H1 (cell line): ENCODE results near the gene AQP7. TPM values are rescaled to one million over a fixed set of nuclear protein-coding genes. Genes with fewer than 3 reads are reported as not detected.

Source experiments
- CTCF ChIA-PET: fragments of 300-600 bp; sonication (Branson Sonifier 250); formaldehyde crosslinking; loops from one replicate; lab custom pipeline; 2021; ENCODE audit not compliant: partially characterized antibody; lab: Charles Lee
- POLR2A ChIA-PET: fragments of 300-600 bp; sonication (Branson Sonifier 250); formaldehyde crosslinking; loops from one replicate; lab custom pipeline; 2021; ENCODE audit warnings: inconsistent platforms; ENCODE audit not compliant: partially characterized antibody; lab: Charles Lee
- DNase-seq, 2 experiments: peaks; one replicate each; pipeline versions ENCODE4 v3.0.0 to v3.0.0-alpha.2; 2010 to 2022; ENCODE audit warnings: low spot score in 2 of 2, low read depth in 1 of 2, mixed read lengths in 1 of 2
- FAIRE-seq: peaks from 2 replicates; lab custom pipeline; 2011; peaks lifted over from hg19 to GRCh38; lab: Jason Lieb, UNC
- H2AFZ ChIP-seq: 2 replicates; pipeline ENCODE4 v1.8.1; 2012; ENCODE audit warnings: low read length, inconsistent platforms
- H2AK5ac ChIP-seq: 2 replicates; pipeline ENCODE4 v1.6.1; 2013; ENCODE audit warnings: low read depth, low read length
- H2BK120ac ChIP-seq: replicated peaks from 2 replicates; pipeline ENCODE3; 2013; ENCODE audit warnings: low read depth, low read length, inconsistent platforms
- H2BK12ac ChIP-seq: 2 replicates; pipeline ENCODE4 v1.6.1; 2013; ENCODE audit warnings: low read depth, low read length
- H2BK15ac ChIP-seq: 2 replicates; pipeline ENCODE4 v1.6.1; 2013; ENCODE audit warnings: low read length
- H2BK20ac ChIP-seq: 2 replicates; pipeline ENCODE4 v1.6.1; 2013; ENCODE audit warnings: low read length
- H2BK5ac ChIP-seq: 2 replicates; pipeline ENCODE4 v1.6.1; 2013; ENCODE audit warnings: low read depth, low read length
- H3K14ac ChIP-seq: 2 replicates; pipeline ENCODE4 v1.6.1; 2013; ENCODE audit warnings: inconsistent platforms; ENCODE audit not compliant: insufficient read length
- H3K18ac ChIP-seq: 2 replicates; pipeline ENCODE4 v1.6.1; 2013; ENCODE audit warnings: low read length; ENCODE audit errors: extremely low read depth
- H3K23ac ChIP-seq: 2 replicates; pipeline ENCODE4 v1.6.1; 2013; ENCODE audit warnings: inconsistent platforms; ENCODE audit not compliant: insufficient read length
- H3K23me2 ChIP-seq: 2 replicates; pipeline ENCODE4 v1.6.1; 2013; ENCODE audit warnings: low read depth, low read length
- H3K27ac ChIP-seq: 2 replicates; pipeline ENCODE4 v1.6.1; 2011; ENCODE audit warnings: low read depth, low read length, inconsistent platforms
- H3K27me3 ChIP-seq, 4 experiments: replicated peaks in 1 of 4; 1 replicate in 1 of 4; 2 replicates in 3 of 4; pipeline versions ENCODE4 v1.6.1 to v1.8.1; 2011 to 2013; ENCODE audit warnings: low read length in 3 of 4, mild to moderate bottlenecking in 3 of 4, inconsistent platforms in 2 of 4, mixed read lengths in 2 of 4, moderate library complexity in 1 of 4; ENCODE audit not compliant: control insufficient read depth in 3 of 4, insufficient read depth in 3 of 4; ENCODE audit errors: extremely low read depth in 1 of 4
- H3K36me3 ChIP-seq, 4 experiments: 2 replicates each; pipeline versions ENCODE4 v1.6.1 to v1.8.1; 2011 to 2013; ENCODE audit warnings: mild to moderate bottlenecking in 4 of 4, low read length in 3 of 4, moderate library complexity in 2 of 4, control low read depth in 1 of 4, inconsistent platforms in 1 of 4; ENCODE audit not compliant: insufficient read depth in 4 of 4, control insufficient read depth in 2 of 4
- H3K4ac ChIP-seq: replicated peaks from 2 replicates; pipeline ENCODE3; 2013; ENCODE audit warnings: low read length, low read depth, mixed read lengths, inconsistent platforms; ENCODE audit not compliant: insufficient read length
- H3K4me1 ChIP-seq, 4 experiments: replicated peaks in 1 of 4; 1 replicate in 1 of 4; 2 replicates in 3 of 4; pipeline versions ENCODE4 v1.6.1 to v1.8.1; 2011 to 2013; ENCODE audit warnings: low read length in 3 of 4, inconsistent platforms in 2 of 4, mixed read lengths in 1 of 4; ENCODE audit not compliant: insufficient read depth in 4 of 4, control insufficient read depth in 3 of 4
- H3K4me2 ChIP-seq, 2 experiments: 2 replicates each; pipeline versions ENCODE4 v1.6.1 to v1.8.1; 2011 to 2013; ENCODE audit warnings: low read depth in 2 of 2, low read length in 2 of 2, control low read depth in 1 of 2, inconsistent platforms in 1 of 2, mild to moderate bottlenecking in 1 of 2; ENCODE audit not compliant: insufficient read depth in 1 of 2
- H3K4me3 ChIP-seq, 4 experiments: fragments of 200-600, 300-600 bp in 1 of 4; sonication (generic), shearing (Covaris generic), sonication (Bioruptor Twin) in 1 of 4; 2 replicates each; pipeline versions ENCODE4 v1.5.1 to v1.8.1; 2011 to 2016; ENCODE audit warnings: low read length in 4 of 4, low read depth in 3 of 4, control low read depth in 2 of 4, inconsistent platforms in 2 of 4, mild to moderate bottlenecking in 2 of 4, mixed read lengths in 1 of 4, moderate library complexity in 1 of 4; ENCODE audit not compliant: insufficient read depth in 2 of 4; ENCODE audit errors: extremely low read depth in 1 of 4
- H3K56ac ChIP-seq: replicated peaks from 2 replicates; pipeline ENCODE3; 2013; ENCODE audit warnings: low read depth, mild to moderate bottlenecking, mixed read lengths, low read length, inconsistent platforms; ENCODE audit not compliant: insufficient read length
- H3K79me1 ChIP-seq: 2 replicates; pipeline ENCODE4 v1.6.1; 2013; ENCODE audit warnings: low read depth, low read length, control low read depth
- H3K79me2 ChIP-seq, 2 experiments: 2 replicates each; pipeline versions ENCODE4 v1.6.1 to v1.8.1; 2012 to 2013; ENCODE audit warnings: low read length in 2 of 2, mild to moderate bottlenecking in 2 of 2, inconsistent platforms in 1 of 2; ENCODE audit not compliant: insufficient read depth in 2 of 2, control insufficient read depth in 1 of 2
- H3K9ac ChIP-seq, 4 experiments: replicated peaks in 1 of 4; 1 replicate in 1 of 4; 2 replicates in 3 of 4; pipeline versions ENCODE4 v1.6.1 to v1.8.1; 2011 to 2013; ENCODE audit warnings: low read depth in 3 of 4, low read length in 3 of 4, control low read depth in 2 of 4, mild to moderate bottlenecking in 2 of 4, moderate library complexity in 2 of 4, inconsistent platforms in 1 of 4; ENCODE audit errors: extremely low read depth in 1 of 4
- H3K9me3 ChIP-seq, 2 experiments: 2 replicates each; pipeline versions ENCODE4 v1.6.1 to v1.8.1; 2012 to 2013; ENCODE audit warnings: mild to moderate bottlenecking in 2 of 2, moderate library complexity in 2 of 2, control low read depth in 1 of 2, inconsistent platforms in 1 of 2, low read depth in 1 of 2, low read length in 1 of 2, mixed read lengths in 1 of 2; ENCODE audit not compliant: insufficient read depth in 2 of 2
- H4K20me1 ChIP-seq, 2 experiments: replicated peaks in 1 of 2; 2 replicates each; pipeline versions ENCODE3 to v1.8.1; 2011 to 2013; ENCODE audit warnings: inconsistent platforms in 2 of 2, low read length in 2 of 2, mild to moderate bottlenecking in 1 of 2; ENCODE audit not compliant: insufficient read depth in 2 of 2, control insufficient read depth in 1 of 2
- H4K5ac ChIP-seq: 2 replicates; pipeline ENCODE4 v1.6.1; 2013; ENCODE audit warnings: low read length, low read depth, mixed read lengths, inconsistent platforms; ENCODE audit not compliant: insufficient read length
- H4K8ac ChIP-seq: 2 replicates; pipeline ENCODE4 v1.8.0; 2013; ENCODE audit warnings: mild to moderate bottlenecking, moderate library complexity, low read length, inconsistent platforms; ENCODE audit not compliant: insufficient read depth; ENCODE audit errors: extremely low read depth
- H4K91ac ChIP-seq: replicated peaks from 2 replicates; pipeline ENCODE3; 2013; ENCODE audit warnings: low read length, mixed read lengths, inconsistent platforms; ENCODE audit not compliant: insufficient read length
- KDM5A ChIP-seq: fragments of 200-600 bp; IDR thresholded peaks from 2 replicates; pipeline ENCODE4 v1.7.1; 2012; ENCODE audit warnings: mild to moderate bottlenecking, low read length, inconsistent platforms, mixed read lengths
- SUZ12 ChIP-seq: fragments of 200-600 bp; sonication (generic); IDR thresholded peaks from 2 replicates; pipeline ENCODE4 v1.6.1; 2012; ENCODE audit warnings: mild to moderate bottlenecking, inconsistent platforms, low read length, moderate library complexity, mixed read lengths
- WGBS, 2 experiments: shearing (Covaris generic) in 1 of 2; methylation state at CpG; one replicate each; pipeline versions ENCODE4 v1.1.6 to v1.1.7; 2013 to 2015; ENCODE audit warnings: low lambda C conversion rate in 2 of 2, mixed read lengths in 2 of 2, inconsistent platforms in 1 of 2, low coverage in 1 of 2, missing lambda C conversion rate in 1 of 2; ENCODE audit not compliant: insufficient replicate concordance in 2 of 2, insufficient coverage in 1 of 2, insufficient read length in 1 of 2; ENCODE audit errors: extremely low coverage in 1 of 2, missing lambda C conversion rate in 1 of 2; 5-methylcytosine and 5-hydroxymethylcytosine counted together
- polyA plus RNA-seq, 7 experiments: library from polyadenylated mRNA; depleted of rRNA in 3 of 7; stranded (reverse) in 5 of 7; unstranded in 2 of 7; fragments of >200 nt in 5 of 7; fragments of 200-250 nt in 2 of 7; gene quantifications; 1 replicate in 5 of 7; 2 replicates in 1 of 7; 4 replicates in 1 of 7; pipeline versions ENCODE4 v1.2.1 to v1.2.3, GENCODE V29; 2011 to 2013; ENCODE audit warnings: missing spikeins in 2 of 7, mixed read lengths in 2 of 7
- total RNA-seq: library from RNA; stranded (reverse); fragmentation: NEBNext Ultra II Directional; extraction: Animal tissue kit (Norgen Biotek cat#: 25700); gene quantifications from 2 replicates; pipeline ENCODE4 v1.2.1, GENCODE V29; 2021

AQP7 gene
- total and polyA plus RNA-seq, 2 of the 8 experiments (the other 6 are each of a cell fraction or from before 2014, with no cell fraction given), result not detected

DNA sequence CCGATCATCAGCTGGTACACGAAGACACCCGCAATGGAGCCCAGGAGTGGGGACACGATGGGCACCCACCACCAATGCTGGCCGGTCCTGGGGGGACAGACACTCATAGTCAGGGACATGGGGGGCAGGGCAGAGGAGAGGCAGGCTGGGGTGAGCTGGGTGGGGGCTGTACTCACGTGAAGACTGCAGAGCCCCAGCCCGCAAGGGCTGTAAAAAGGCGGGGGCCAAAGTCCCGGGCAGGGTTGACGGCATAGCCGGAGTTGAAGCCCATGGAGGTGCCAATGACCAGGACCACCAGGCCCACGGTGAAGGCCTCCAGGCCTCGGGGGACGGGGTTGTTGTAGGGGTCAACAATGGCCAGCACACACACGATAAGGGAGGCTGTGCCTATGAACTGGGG lies 39.8 kb upstream of the AQP7 start:
- ChIA-PET POLR2A (interaction anchor here (0.9 to 2.7 kb wide), 4 partner anchors 11 to 38 kb away, joined by 4 to 8 read pairs (median 5); no protein-coding TSS in a partner anchor), CTCF (interaction anchor here (0.9 to 9.1 kb wide), 7 partner anchors 11 to 68 kb away, joined by 3 to 63 read pairs (median 5); no protein-coding TSS in a partner anchor)
- Histone ChIP-seq H2BK12ac (no peak overlapping the region), H3K18ac (no peak overlapping the region), H3K27me3 (peaks cover 0 to 10% (median 5%) of the 10 kb centered on the region in 4 experiments; a peak in 4 of 7 replicates), H2BK5ac (no peak overlapping the region), H2BK15ac (no peak overlapping the region), H2BK120ac (no peak overlapping the region), H3K14ac (no peak overlapping the region), H3K4me3 (no peak overlapping the region), H4K8ac (no peak overlapping the region; the same call in 1 of the 2 replicates), H3K23me2 (peaks cover 3% of the 10 kb centered on the region; the same call in 1 of the 2 replicates), H3K36me3 (no peaks in the 10 kb centered on the region), H2BK20ac (no peak overlapping the region), H2AK5ac (no peak overlapping the region), H3K27ac (no peak overlapping the region), H2AFZ (no peak overlapping the region), H3K23ac (no peak overlapping the region), H4K20me1 (no peaks in the 10 kb centered on the region), H3K9me3 (no peaks in the 10 kb centered on the region), H3K9ac (no peak overlapping the region), H3K79me1 (no peaks in the 10 kb centered on the region), H4K91ac (no peak overlapping the region), H3K79me2 (no peaks in the 10 kb centered on the region), H3K4me1 (peaks cover 0 to 26% (median 17%) of the 10 kb centered on the region in 4 experiments; a peak in 5 of 7 replicates), H4K5ac (no peak overlapping the region), H3K4ac (no peak overlapping the region), H3K56ac (no peak overlapping the region), H3K4me2 (no peak overlapping the region)
- WGBS, 2 experiments, result 87% methylated on average over 10 of the region's 15 CpGs; no CpG with 5 or more reads in 1 of the 2 experiments
- no peak for DNase-seq
- no peak for FAIRE-seq
- TF ChIP-seq SUZ12 (no peak), KDM5A (no peak)
